Stomach smooth muscle (tissue), 2 donors: ENCODE data around the gene APOB.

ENCODE experiments used
- H3K27ac ChIP-seq: one replicate; pipeline ENCODE4 v1.7.0; 2013; ENCODE audit warnings: mild to moderate bottlenecking, low read length, inconsistent platforms
- H3K27me3 ChIP-seq, 2 donors: one replicate each; pipeline ENCODE4 v1.7.0; 2013; ENCODE audit warnings: low read length in 2 of 2; ENCODE audit not compliant: insufficient read depth in 2 of 2, control insufficient read depth in 1 of 2
- H3K36me3 ChIP-seq, 2 donors: one replicate each; pipeline ENCODE4 v1.7.0; 2013; ENCODE audit warnings: low read length in 2 of 2; ENCODE audit not compliant: control insufficient read depth in 2 of 2, insufficient read depth in 2 of 2
- H3K4me1 ChIP-seq: one replicate; pipeline ENCODE4 v1.7.0; 2013; ENCODE audit warnings: low read length; ENCODE audit not compliant: control insufficient read depth, insufficient read depth
- H3K4me3 ChIP-seq, 2 donors: one replicate each; pipeline ENCODE4 v1.7.0; 2013; ENCODE audit warnings: low read length in 2 of 2
- H3K9ac ChIP-seq, 2 donors: one replicate each; pipeline ENCODE4 v1.7.0; 2013; ENCODE audit warnings: low read length in 2 of 2, mild to moderate bottlenecking in 1 of 2
- H3K9me3 ChIP-seq, 2 donors: one replicate each; pipeline ENCODE4 v1.7.0; 2013; ENCODE audit warnings: low read length in 2 of 2; ENCODE audit not compliant: control insufficient read depth in 2 of 2
- donor health status: healthy.
- donor health status: Pancreatic carcinoma.

The APOB gene

GRCh38 chr2:20962939-20963557, 80.8 kb downstream of the APOB start:
- Histone ChIP-seq H3K4me1 (peaks cover 18% of the 10 kb centered on the region), H3K27ac (no peak overlapping the region), H3K9me3 (no peaks in the 10 kb centered on the region), H3K9ac (no peak overlapping the region), H3K4me3 (no peak overlapping the region), H3K27me3 (peaks cover 0 to 6% of the 10 kb centered on the region in 2 donors), H3K36me3 (no peaks in the 10 kb centered on the region)

- H3K9ac ChIP-seq: no peak overlapping the region
- H3K9me3 ChIP-seq: no peaks in the 10 kb centered on the region
- no peak overlapping the region for H3K4me3 ChIP-seq
- no peaks in the 10 kb centered on the region for H3K36me3 ChIP-seq
- H3K4me1 ChIP-seq: peaks cover 18% of the 10 kb centered on the region
- peaks cover 0 to 8% of the 10 kb centered on the region in 2 donors for H3K27me3 ChIP-seq
- no peak overlapping the region for H3K27ac ChIP-seq
Measured at GRCh38 chr2:20961858-20962257, 82.0 kb downstream of the APOB start.

GRCh38 chr2:20960003-20960402, 83.9 kb downstream of the APOB start:
- H3K4me1 ChIP-seq: peaks cover 18% of the 10 kb centered on the region
- no peak overlapping the region for H3K9ac ChIP-seq
- peaks cover 0 to 2% of the 10 kb centered on the region in 2 donors for H3K27me3 ChIP-seq
- no peaks in the 10 kb centered on the region for H3K9me3 ChIP-seq
- no peak overlapping the region for H3K4me3 ChIP-seq
- H3K27ac ChIP-seq: no peak overlapping the region
- no peaks in the 10 kb centered on the region for H3K36me3 ChIP-seq

- H3K4me3 ChIP-seq: no peak overlapping the region
- no peak overlapping the region for H3K27ac ChIP-seq
- H3K9me3 ChIP-seq: no peaks in the 10 kb centered on the region
- H3K27me3 ChIP-seq: peaks cover 0 to 2% of the 10 kb centered on the region in 2 donors
- H3K36me3 ChIP-seq: no peaks in the 10 kb centered on the region
- H3K4me1 ChIP-seq: peaks cover 18% of the 10 kb centered on the region
- no peak overlapping the region for H3K9ac ChIP-seq
Measured at GRCh38 chr2:20959252-20959651, 84.6 kb downstream of the APOB start.

GRCh38 chr2:20957788-20958525, 85.9 kb downstream of the APOB start:
- Histone ChIP-seq H3K27ac (no peak overlapping the region), H3K9me3 (no peaks in the 10 kb centered on the region), H3K36me3 (no peaks in the 10 kb centered on the region), H3K27me3 (peaks cover 0 to 2% of the 10 kb centered on the region in 2 donors), H3K4me3 (no peak overlapping the region), H3K4me1 (peaks cover 15% of the 10 kb centered on the region), H3K9ac (no peak overlapping the region)

GRCh38 chr2:20955277-20956026, 88.4 kb downstream of the APOB start:
- Histone ChIP-seq H3K9ac (no peak overlapping the region), H3K9me3 (no peaks in the 10 kb centered on the region), H3K27me3 (peaks cover 0 to 5% of the 10 kb centered on the region in 2 donors), H3K4me1 (no peaks in the 10 kb centered on the region), H3K27ac (no peak overlapping the region), H3K4me3 (no peak overlapping the region), H3K36me3 (no peaks in the 10 kb centered on the region)

- Histone ChIP-seq H3K27ac (no peak overlapping the region), H3K27me3 (peaks cover 0 to 5% of the 10 kb centered on the region in 2 donors), H3K4me1 (no peaks in the 10 kb centered on the region), H3K4me3 (no peak overlapping the region), H3K9me3 (no peaks in the 10 kb centered on the region), H3K36me3 (no peaks in the 10 kb centered on the region), H3K9ac (no peak overlapping the region)
Measured at GRCh38 chr2:20953146-20953824, 90.6 kb downstream of the APOB start.
